Middle frontal gyrus (tissue), 1 donor: ENCODE measurements around the gene NSG1.
"Not testable (repeated sequence)": the region's sequence is repeated elsewhere in the genome, so short reads cannot be mapped to it uniquely, and the experiment has no call there.

Experiments used
- DNase-seq: peaks from one replicate; pipeline ENCODE4 v3.0.0-alpha.2; 2015; ENCODE audit warnings: low spot score; ENCODE audit errors: extremely low spot score

NSG1 gene

GRCh38 chr4:4415806-4416805, 29.2 kb downstream of the NSG1 start:
- DNase-seq, result no peak

DNA sequence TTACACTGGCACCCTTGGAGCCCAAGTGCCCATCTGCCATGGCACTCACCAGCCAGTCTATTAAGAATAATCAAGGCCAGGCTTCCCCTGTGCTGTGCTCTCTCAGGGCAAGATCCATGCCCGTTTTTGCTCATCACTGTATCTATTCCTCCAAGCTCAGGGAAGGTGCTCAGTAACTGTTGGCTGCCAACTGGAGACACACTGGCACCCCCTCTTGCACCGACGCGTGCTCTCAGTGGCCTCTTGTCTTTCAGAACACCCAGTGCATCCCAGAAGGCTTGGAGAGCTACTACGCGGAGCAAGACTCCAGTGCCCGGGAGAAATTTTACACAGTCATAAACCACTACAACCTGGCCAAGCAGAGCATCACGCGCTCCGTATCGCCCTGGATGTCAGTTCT, 30.1 kb downstream of the NSG1 start:
- no peak for DNase-seq

DNA sequence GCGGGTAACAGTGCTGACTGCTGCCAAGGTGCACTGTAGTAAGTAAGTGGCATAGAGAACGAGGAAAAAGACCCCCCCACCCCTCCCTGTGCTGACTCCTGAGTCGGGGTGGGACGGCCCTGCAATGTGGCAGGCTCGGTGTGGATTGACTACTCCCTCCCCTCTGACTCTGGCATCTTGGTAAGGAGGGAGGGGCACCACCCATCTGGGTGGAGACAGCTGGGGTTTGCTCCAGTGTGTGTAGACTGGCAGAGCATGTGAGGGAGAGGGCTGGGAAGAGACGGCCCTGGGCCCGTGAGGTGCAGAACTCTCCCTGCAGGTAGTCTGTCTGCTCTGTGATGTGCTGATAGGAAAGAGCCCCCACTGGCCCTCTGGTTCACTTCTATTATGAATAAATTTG, 31.0 kb downstream of the NSG1 start:
- no peak for DNase-seq

DNA sequence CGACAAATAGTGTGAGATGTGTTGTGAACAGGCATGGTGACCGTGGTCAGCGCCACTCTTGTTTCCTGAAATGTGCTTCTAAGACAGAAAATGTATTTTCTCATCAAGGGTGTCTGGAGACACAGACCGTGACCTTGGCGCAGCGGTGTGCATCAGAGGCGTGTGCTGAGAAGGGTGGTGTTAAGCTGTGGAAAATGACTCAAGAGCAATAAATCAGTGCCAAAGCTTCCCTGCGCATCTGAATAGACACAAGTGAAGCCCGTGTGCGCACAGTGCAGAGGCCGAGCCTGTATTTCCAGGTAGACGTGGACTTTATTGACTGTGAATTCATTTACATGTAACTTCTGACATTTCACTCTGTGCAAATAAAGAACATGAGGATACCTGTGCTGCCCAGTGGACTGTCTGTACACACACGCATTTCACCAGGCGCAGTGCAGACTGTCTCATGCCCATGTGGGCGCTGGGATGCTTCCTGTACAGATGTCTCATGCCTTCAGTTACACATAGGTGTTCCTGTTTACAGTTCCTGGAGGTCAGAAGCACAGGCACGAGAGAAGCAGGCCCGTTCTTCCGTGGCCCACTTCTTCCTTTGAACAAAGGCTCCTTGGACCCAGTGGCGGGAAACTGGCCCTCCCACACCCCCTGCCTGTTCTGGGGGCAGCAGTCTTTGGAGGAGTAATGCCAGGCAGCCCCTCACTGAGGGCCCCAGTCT, 31.9 kb downstream of the NSG1 start:
- no peak for DNase-seq

- DNase-seq, result no peak
These were observed 33.0 kb downstream of the NSG1 start for GRCh38 chr4:4419896-4420295.

DNA sequence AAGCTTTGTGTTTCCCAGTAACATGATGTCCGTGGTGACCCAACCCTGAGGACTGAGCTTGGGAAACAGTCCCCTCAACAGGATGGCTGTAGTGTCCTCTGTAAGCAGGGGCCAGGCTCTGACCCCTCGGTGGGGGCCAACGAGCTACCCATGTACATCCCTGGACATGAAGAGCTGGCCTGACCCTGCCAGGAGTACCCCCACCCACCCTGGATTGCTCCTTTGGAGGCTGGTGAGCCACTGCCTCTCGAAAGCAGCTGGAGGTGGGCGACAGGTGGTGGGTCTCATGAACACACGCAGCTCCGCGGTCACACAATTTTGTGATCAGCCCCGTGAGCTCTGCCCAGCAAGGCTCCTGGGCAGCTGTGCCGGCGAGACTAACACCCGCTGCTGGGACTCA, 33.5 kb downstream of the NSG1 start:
- DNase-seq, result no peak

DNA sequence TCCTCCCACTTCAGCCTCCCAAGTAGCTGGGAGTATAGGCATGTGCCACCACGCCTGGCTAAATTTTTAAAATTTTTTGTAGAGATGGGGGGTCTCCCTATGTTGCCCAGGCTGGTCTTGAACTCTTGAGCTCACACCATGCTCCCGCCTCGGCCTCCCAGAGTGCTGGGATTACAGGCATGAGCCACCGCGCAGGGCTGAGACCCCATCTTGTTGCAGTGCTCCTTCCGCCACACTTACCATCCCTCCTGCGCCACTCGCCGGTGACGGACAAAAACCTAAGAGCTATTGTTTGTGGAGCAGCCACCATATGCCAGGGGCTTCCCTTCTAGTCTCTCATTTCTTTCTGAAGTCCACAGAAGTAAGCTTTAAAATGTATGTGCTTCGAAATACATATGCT, 34.5 kb downstream of the NSG1 start:
- no peak for DNase-seq

- not testable (repeated sequence) for DNase-seq
These were observed 35.2 kb downstream of the NSG1 start for GRCh38 chr4:4422117-4422516.

- DNase-seq, result no peak
These were observed 36.1 kb downstream of the NSG1 start for GRCh38 chr4:4422856-4423499.

- DNase-seq, result no peak
These were observed 37.0 kb downstream of the NSG1 start for GRCh38 chr4:4423706-4424498.

DNA sequence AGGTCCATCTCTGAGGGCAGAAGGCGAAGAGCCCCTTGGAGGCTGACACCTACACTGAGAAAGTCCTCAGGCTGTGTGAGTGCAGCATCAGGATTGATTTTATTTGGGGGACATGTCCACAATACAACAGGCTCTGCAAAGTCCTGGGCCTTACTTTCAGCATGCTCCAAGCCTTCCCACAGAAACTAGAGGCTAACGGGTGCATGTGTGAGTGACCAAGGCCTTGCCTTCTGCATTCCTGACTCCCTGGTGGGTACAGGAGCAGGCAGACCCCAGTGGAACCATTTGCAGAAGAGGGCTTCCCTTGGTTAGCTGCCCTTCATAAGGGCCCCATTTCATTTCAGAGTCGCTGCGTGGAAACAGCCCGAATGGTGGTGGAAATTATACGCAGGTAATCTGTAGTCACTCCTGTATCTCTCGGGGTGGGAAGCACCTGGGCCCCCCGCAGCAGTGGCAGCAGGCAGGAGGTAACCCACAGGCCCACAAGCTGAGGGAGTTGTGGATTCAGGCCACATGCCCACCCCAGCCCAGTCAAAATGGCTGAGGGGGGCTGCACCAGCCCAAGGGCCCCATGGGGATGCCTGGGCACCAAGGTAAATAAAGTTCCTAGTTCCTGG, 37.7 kb downstream of the NSG1 start:
- no peak for DNase-seq

DNA sequence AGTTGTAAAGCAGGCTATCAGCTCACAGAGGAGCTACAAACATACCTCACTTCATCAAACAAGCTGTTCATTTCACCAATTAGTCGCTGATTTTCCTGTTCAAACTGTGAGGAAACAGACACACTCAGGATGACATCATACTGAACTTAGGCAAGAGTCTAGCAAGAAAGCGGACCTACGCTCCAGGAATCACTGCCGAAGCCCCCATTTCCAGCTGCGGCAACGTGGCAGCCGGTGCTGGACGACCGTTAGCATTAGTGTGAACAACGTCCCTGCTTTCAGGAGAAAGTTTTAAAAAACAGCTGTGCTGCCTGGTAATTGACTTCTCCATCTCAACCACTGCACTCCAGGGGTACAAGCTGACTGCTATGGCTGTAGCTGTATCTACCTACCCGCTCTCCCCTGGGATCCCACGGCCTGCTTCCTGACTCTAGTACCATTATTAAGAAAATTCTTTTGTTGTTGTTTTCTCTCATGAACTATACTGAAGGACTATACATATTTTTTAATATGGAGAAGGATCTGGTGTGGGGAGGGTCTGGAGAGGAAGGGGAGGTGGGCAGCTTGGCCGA, 38.3 kb downstream of the NSG1 start:
- DNase-seq, result no peak

GRCh38 chr4:4425696-4426095, 38.8 kb downstream of the NSG1 start:
- no peak for DNase-seq

DNA sequence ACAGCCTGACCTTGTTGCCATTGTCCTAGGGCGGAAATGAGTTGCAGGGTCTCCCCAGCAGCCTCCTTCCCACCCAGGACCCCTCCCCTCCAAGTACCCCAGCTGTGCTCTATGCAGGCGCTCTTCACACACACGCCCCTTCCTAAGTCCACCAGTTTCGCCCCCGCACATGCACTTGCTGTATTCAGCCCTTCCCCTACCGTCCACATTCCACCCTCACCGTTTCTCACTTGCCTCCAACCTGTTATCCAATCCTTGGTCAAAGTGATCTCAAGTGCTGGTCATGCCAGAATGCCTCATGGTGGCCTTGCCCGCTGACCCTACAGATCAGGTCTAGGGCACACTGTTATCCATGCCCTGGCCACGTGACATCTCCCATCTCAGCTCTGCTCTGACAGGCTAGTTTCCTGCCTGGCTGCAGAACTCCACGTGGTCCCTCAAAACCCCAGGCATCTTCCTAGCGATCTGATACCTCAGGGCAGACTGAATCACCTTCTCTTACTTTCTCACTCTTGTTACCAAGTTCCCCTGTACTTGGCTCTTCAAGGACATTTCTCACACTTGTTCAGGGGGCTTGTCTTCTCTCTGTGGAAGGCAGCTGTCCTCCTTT, 39.7 kb downstream of the NSG1 start:
- DNase-seq, result no peak

GRCh38 chr4:4427121-4427870, 40.4 kb downstream of the NSG1 start:
- DNase-seq, result no peak

GRCh38 chr4:4427886-4428285, 41.0 kb downstream of the NSG1 start:
- no peak for DNase-seq

GRCh38 chr4:4428966-4429875, 42.3 kb downstream of the NSG1 start:
- DNase-seq, result no peak

DNA sequence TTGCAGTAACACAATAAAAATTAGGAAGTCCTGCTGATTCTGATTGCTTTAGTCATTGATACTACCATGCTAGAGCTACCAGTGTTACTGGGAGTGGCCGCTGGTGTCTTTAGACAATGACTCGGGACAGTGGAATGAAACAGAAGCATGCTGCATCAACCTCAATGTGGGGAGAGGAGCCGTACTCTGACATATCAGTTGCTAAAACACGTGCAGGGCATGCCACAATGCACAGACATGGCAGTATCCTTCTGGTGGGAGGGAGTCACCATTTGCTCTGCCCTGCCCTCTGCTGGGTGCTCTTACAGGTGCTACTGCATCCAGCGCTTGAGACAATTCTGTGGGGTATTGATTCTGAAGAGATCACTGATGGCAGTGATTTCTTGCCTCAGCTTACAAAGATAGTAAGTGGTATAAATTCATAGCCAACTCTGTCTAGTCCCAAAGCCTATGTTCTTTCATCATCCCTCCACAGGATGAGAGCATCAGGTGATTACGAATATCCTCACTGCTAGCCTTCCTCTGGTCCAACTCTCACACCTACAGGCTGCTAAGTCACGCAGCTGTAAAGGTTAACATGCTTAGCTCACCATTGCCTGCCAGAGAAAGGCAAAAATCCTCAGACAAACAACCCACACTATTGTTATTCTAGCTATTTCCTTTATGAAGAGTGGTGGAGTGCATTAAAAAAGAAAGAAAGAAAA, 43.7 kb downstream of the NSG1 start:
- no peak for DNase-seq
